ENCODE results near the gene ELK4.

ELK4 gene

DNA sequence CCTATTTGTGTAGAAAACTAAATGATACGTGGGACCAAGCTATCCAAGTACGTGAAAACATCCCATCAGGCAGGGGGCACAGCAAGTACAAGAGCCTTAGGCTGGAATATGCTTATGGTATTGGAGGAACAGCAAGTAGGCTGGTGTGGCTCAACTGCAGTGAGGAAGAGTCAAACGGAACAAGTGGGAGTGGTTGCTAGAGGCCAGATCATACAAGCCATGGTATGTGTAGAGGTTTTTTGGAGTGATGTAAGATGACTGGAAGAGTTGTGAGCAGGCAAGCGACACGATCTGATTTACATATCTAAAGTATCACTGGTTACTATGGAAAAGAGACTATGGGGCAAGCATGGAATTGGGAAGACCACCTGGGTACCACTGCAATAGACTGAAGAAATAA, 27.8 kb downstream of the ELK4 start:
- no peak overlapping the region for H3K27ac ChIP-seq
- TF ChIP-seq, protein P1, sequence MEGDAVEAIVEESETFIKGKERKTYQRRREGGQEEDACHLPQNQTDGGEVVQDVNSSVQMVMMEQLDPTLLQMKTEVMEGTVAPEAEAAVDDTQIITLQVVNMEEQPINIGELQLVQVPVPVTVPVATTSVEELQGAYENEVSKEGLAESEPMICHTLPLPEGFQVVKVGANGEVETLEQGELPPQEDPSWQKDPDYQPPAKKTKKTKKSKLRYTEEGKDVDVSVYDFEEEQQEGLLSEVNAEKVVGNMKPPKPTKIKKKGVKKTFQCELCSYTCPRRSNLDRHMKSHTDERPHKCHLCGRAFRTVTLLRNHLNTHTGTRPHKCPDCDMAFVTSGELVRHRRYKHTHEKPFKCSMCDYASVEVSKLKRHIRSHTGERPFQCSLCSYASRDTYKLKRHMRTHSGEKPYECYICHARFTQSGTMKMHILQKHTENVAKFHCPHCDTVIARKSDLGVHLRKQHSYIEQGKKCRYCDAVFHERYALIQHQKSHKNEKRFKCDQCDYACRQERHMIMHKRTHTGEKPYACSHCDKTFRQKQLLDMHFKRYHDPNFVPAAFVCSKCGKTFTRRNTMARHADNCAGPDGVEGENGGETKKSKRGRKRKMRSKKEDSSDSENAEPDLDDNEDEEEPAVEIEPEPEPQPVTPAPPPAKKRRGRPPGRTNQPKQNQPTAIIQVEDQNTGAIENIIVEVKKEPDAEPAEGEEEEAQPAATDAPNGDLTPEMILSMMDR (IDR thresholded peaks at IDR 0.05), result no peak
- TF ChIP-seq ZFX (IDR thresholded peaks at IDR 0.05; ENCODE audit: borderline replicate concordance), result no peak

DNA sequence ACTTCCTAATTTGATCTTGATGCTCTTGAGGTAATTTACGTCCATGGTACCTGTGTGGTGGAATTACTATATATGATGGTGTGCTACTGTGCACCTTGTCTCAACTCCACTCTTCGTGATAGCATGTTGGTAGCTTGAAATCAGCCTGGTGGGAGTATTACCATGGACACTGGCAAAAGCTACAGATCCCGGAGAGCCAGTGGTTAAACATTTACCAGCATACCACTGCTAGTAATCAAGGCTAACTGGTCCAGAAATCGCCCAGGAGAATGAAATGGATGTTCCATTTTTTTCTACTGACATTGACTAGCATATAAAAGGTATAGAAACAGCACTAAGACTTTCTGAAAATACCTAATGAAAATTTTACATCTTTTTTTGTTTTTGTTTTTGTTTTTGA, 30.6 kb downstream of the ELK4 start:
- no peak overlapping the region for H3K27ac ChIP-seq
- TF ChIP-seq ZFX (IDR thresholded peaks at IDR 0.05; ENCODE audit: borderline replicate concordance), result no peak
- TF ChIP-seq, protein P1 (IDR thresholded peaks at IDR 0.05), result no peak

DNA sequence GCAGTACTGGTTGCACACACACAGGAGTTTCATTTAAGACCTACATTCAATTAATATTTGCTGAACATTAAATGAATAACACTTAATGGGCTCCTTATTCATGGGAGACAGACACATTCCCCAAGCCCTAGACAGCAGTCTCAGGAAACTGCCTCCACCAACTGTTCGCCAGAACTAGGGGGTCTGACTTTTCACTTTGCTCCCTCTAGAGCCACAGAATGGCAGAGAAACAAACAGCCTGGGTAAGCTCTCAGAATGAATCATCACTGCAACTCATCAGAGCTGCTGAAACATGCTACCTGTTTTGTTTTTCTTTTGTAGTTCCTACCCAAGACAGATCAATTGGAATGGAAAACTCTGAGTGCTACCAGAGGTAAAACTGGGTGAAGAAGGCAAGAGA, 31.7 kb downstream of the ELK4 start:
- no peak overlapping the region for H3K27ac ChIP-seq
- TF ChIP-seq, protein P1 (IDR thresholded peaks at IDR 0.05), result no peak
- no peak for TF ChIP-seq ZFX (IDR thresholded peaks at IDR 0.05; ENCODE audit: borderline replicate concordance)

DNA sequence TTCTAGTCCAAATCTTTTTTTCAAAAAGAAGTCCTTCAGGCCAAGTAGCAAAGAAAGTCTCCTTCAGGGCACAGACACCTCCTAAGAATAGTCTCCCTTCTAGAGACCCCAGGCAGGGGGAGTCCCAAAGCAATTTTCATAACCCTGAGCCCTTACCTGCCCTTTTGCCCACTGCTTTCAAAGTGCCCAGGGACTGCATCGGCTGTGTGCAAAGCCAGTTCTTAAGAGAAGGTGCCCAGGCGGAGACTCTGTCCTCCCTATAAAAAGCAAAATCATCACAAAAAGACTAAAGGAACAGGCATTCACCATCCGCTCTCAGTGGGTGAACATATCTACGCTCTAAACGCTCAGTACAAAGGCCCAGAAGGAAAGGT, 32.2 kb downstream of the ELK4 start:
- H3K27ac ChIP-seq, result no peak overlapping the region
- TF ChIP-seq ZFX (IDR thresholded peaks at IDR 0.05; ENCODE audit: borderline replicate concordance), result no peak
- TF ChIP-seq, protein P1 (IDR thresholded peaks at IDR 0.05), result no peak

DNA sequence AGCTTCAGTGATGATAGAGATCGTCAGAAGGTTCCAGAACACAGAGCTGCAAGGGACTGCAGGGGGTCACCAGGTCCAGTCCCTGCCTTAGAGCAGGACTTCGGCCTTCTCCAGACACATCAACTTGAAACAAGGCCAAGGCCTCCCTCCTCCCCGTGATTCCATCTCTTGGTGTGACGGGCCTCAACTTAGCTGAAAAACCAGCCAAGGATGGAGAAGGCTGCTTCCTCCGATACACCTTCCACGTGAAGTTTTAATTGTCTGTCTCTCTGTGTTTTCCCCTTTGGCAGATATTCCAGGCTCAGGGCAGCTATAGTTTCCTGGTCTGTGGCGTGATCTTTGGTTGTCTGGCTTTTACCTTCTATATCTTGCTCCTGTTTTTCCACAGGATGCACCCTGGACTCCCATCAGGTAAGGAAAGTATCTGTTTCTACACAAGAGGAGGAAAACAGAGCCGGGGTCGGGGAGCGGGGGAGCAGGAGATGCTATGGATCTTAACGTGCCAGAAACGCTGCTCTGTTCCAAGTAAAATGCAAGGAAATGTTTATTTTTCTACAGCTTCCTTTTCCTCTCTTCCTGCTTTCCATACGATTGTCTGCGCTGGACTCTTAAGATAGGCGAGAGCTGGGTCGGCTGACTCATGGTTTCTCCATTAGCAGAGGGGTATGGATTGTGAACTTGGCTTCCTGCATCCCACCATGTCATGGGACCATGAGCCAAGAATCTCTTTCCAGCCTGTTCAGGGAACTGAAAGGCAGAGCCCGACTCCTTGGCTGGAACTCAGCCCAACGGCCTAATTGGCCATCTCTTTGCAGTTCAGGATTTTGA, 32.8 kb downstream of the ELK4 start:
- no peak for TF ChIP-seq ZFX (IDR thresholded peaks at IDR 0.05; ENCODE audit: borderline replicate concordance)
- no peak overlapping the region for H3K27ac ChIP-seq

DNA sequence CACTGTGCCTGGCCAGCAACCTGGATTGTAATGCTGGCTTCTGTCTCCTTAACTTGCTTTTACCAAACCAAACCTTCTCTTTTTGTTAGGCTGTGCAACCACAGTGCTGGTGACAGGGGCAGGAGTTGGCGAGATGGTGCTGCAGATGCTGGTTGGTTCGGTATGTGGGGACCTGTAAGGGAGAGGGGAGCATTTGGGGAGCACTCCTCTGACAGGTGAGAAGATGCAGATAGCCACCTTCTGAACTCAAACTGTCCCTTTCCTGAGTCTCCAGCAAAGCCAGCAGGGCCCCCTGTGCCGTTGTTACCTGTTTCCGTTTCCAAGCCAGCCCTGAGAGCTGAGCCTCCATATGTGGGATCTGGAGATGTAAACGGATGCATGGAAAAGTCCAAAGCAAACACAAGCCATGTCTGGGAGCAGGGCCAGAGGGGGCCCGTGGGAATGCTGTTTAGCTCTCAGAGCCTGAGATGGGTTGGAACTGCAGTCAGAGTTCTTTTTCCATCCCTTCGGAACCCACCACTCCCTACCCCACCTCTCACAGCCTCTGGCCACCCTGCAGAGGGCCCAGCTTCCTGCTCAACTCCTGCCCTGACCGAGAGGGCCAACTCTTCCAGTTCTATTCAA, 34.0 kb downstream of the ELK4 start:
- no peak overlapping the region for H3K27ac ChIP-seq
- TF ChIP-seq, protein P1 (IDR thresholded peaks at IDR 0.05), result no peak
- TF ChIP-seq ZFX (IDR thresholded peaks at IDR 0.05; ENCODE audit: borderline replicate concordance), result no peak

DNA sequence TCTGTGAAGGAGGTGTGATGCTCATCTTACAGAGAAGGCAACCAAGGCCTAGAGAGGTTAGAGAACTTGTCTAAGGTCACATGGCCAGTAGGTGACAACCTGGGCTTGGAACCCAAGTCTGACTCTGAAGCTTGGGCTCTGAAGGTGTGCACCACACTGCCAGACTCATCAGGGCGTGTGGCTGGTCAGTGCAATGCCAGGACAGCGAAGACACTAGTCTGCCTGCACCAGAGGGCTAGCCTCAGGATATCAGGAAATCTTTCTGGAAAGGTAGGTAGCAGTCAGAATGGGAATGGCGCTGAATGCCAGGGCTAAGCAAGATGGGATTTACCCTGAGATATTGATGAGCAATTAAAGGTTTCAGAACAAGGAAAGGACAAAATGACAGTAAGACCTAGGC, 34.9 kb downstream of the ELK4 start:
- H3K27ac ChIP-seq, result no peak overlapping the region
- TF ChIP-seq ZFX (IDR thresholded peaks at IDR 0.05; ENCODE audit: borderline replicate concordance), result no peak
- TF ChIP-seq, protein P1 (IDR thresholded peaks at IDR 0.05), result no peak

All from 22Rv1 (cell line).